H54 (cell line): ENCODE data around the gene AKAP6.

Source experiments
- DNase-seq: peaks from one replicate; pipeline ENCODE4 v3.0.0; 2011; ENCODE audit warnings: low spot score, mixed read lengths; ENCODE audit not compliant: insufficient read length
- FAIRE-seq: peaks from 3 replicates; lab custom pipeline; 2011; peaks lifted over from hg19 to GRCh38; lab: Jason Lieb, UNC
- POLR2A ChIP-seq: IDR thresholded peaks from 2 replicates; pipeline ENCODE4 v1.6.1; 2011; ENCODE audit warnings: low read depth, mild to moderate bottlenecking, low read length

The AKAP6 gene

GRCh38 chr14:32397861-32398640, 69.0 kb downstream of the AKAP6 start:
- no peak for FAIRE-seq
- no peak for DNase-seq
- no peak for TF ChIP-seq POLR2A

DNA sequence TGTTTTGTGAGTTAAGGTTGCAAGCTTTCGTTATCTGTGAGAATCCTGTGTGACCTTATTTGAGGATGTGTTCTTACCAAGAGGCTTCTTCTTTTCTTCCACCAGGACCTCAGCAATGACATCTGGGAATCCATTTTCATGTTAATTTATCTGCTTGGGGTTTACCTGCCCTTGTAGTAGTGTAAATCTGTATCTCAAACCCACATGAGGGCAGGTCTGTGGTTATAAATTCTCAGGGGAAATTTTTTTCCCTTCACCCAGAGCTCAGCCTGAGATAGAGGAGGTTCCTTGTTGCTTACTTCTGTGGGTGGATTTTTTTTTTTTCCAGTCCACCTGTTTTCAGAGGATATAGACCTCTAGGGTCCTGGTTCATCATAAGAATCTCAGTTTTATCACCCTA, 70.8 kb downstream of the AKAP6 start:
- TF ChIP-seq POLR2A: no peak
- no peak for FAIRE-seq

GRCh38 chr14:32400480-32400879, 71.4 kb downstream of the AKAP6 start:
- DNase-seq (no peak), FAIRE-seq (peak; percentile 84)
- no peak for TF ChIP-seq POLR2A

More for the DNA sequence above, 70.8 kb downstream of the AKAP6 start:
- no peak for DNase-seq

- no peak for TF ChIP-seq POLR2A
- FAIRE-seq (no peak), DNase-seq (no peak)
Measured at GRCh38 chr14:32403021-32403420, 73.9 kb downstream of the AKAP6 start.

- FAIRE-seq (peak; percentile 88), DNase-seq (no peak)
- no peak for TF ChIP-seq POLR2A
Measured at GRCh38 chr14:32403688-32404087, 74.6 kb downstream of the AKAP6 start.

DNA sequence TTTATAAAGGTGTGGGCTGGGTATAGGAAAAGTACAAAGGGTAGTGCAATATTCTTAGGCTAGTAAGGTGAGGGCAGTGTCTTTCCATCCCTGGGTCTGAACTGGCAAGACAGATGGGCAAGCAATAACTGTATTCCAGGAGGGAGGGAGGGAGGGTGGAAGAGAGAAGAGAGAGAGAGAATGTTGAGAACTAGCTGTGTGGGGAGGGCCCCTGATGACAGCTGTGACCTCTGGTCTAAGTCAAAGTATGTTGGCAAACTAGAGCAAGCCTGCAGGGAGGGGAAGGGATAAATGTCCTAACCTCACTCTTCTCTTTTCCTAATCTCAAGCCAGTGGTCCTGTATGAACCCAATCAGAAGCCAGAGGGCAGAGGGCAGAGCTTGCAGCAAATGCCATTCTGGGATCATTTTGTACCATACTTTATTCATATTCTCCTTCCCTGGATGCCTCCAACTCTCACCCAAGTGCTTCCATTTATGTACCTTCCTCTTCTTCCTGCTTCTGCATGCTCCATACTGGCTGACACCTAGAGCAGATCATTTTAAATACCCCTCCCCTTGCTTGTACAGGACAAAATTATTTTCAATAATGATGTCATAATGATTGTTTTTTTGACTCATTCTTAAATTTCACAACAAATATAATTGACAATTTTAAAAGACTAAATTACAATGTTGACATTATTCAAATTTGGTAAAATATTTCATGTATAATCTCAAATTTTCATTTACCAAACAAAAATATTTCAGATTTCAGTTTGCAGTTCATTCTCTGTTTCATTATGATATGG, 75.9 kb downstream of the AKAP6 start:
- FAIRE-seq (no peak), DNase-seq (no peak)
- no peak for TF ChIP-seq POLR2A

DNA sequence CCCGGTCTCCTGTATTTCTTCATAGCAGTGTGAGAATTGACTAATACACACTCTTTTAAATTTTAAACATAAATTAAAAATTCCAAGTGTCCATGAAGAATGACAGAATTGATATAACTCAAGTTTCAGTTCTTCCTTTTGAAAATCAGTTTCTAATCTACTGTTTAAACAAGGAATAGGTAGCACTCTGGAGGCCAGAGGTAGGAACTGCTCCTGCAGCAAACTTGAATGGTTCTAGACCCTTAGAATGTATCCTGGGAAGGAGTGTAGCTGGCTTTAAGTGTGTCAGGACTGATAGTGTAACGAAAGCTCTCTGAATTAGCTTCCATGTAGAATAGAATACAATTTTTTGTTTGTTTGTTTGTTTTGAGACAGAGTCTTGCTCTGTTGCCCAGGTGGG, 76.8 kb downstream of the AKAP6 start:
- DNase-seq (no peak), FAIRE-seq (no peak)
- TF ChIP-seq POLR2A: no peak

DNA sequence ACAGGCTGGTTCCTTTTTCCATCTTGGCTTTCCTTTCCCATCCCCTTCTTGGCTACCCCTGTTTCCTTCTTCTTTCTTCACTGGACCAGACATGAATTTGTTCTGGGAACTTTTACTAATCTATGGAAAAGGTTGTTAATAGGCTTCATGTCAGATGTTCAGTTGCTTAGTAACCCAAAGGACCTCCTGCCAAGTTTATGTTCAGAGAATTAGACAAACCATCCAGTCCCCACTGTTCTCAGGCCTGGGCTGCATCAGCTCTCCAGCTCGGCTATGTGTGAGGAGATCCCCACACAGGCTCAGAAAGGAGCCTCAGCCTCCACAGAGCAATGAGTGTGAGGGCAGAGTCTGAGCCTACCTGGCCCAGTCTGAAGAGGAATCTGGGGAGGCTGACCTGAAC, 78.0 kb downstream of the AKAP6 start:
- no peak for TF ChIP-seq POLR2A
- no peak for FAIRE-seq
- no peak for DNase-seq

- no peak for FAIRE-seq
- DNase-seq: no peak
- TF ChIP-seq POLR2A: no peak
Measured at GRCh38 chr14:32408018-32408417, 78.9 kb downstream of the AKAP6 start.

- DNase-seq (no peak), FAIRE-seq (no peak)
- no peak for TF ChIP-seq POLR2A
Measured at GRCh38 chr14:32412103-32412502, 83.0 kb downstream of the AKAP6 start.

DNA sequence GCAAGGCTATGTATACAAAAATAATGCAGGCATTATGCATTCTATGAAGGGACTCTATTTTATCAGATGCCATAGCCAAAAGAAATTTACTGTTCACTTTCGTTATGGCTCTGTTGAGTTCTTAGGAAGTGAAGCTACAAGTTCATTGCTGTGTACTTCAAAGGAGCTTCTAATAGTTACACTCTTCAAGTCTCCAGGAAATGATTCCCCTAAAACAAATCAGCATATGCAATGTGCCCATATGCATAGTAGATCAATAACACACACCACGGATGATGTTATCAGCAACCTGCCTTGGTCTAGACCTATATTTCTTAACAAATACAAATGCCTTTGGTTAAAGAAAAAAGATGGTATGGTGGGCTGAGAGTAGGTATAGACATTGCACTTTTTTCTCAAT, 83.4 kb downstream of the AKAP6 start:
- FAIRE-seq (peak; percentile 94), DNase-seq (no peak)
- no peak for TF ChIP-seq POLR2A

DNA sequence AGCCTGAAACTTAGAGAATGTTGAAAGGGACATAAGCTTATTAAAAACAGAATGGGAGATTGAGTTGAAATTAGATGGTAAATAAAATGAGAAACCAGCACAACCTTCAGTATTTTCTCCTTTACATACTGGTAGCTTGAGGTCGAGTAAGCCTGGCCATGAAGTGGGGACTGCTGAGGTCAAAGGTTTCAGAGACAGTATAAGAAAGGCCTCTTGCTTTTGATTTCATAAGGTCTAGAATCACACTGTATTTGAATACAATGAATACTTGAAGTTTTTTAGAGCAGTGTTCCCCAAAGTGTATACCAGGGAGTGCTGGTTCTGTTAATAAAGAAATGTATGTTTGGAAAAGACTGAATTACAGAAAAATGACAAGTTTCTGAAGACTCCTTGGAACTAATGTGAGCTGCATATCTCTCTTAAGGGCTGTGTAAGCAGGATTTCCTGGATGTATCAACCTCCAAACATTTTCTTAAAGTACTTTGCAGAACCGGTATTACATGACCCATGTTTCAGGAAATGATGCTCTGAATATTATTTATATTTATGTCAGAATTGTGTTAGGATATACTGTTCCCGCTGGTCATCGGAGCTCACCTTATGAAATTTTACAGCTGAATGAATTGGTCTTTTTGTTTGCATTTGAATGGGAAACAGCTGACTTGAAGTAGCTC, 85.0 kb downstream of the AKAP6 start:
- DNase-seq (no peak), FAIRE-seq (peak; percentile 71)
- TF ChIP-seq POLR2A: no peak

DNA sequence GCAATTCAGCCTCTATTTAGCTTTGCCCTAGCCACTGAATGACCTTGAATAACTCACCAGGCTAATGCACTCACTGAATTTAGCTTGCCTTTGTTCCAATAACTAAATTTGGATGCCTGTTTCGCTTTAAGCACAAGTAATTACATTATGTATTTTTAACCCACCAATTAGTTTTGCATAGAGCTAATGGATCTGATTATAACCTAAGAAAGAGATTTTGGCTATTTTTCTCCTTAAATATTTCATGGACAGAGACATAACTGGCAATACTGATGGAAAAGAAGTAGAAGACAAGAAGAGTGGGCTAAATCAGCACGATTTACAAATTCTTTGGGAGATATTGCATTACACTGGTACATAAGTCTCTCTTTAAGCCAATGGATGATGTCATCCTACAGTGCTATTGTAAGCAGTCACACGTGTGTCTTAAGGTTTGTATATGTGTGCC, 85.7 kb downstream of the AKAP6 start:
- TF ChIP-seq POLR2A: no peak
- no peak for DNase-seq
- peak; percentile 88 for FAIRE-seq

DNA sequence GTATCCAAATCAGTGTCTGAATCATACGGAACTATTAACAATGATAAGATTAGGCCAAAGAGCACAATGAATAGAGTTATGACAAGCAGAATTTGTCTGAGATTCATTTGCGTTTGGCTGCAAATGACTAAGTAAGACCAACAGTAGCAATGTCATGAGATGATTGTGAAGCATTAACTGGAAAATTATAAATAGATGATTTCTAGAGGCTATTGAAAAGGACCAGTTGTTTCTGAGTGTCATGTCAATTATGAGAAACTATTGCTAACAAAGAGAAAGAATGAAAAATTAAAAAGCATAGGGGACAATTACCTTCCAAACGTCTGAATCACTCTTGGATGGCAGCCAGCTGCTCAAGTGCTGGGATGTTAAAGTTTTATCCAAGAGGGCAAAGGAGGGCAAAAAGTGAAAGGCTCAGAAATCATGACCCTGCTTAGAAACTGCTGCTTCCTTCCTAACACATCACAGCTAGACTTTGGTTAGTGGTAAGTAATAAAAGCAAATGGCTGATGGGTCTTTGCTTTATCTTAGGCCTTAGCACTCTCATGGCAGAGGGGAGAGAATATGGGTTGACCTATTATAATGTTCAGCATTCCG, 89.0 kb downstream of the AKAP6 start:
- TF ChIP-seq POLR2A: no peak
- peak; percentile 27 for DNase-seq
- FAIRE-seq: peak; percentile 100

DNA sequence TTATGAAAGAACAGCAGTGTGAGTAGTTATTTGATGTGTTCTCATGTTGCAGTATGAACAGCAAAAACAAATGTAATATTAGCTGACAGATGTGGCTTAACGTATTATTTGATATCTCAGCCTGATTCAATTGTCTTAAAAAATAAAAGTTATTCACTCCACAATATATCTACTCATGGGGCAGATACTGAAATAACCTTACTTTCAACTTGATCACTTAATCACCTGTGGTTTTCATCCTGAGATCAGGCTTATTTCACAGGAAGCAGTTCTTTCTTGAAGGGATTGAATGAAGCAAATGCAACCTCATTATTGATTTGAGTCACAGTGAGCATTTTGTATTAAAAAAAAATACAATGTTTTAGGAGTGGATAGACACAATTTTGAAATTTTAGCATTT, 90.3 kb downstream of the AKAP6 start:
- peak; percentile 91 for FAIRE-seq
- no peak for TF ChIP-seq POLR2A
- DNase-seq: no peak
